ENCODE measurements around the gene AGER.
"Not testable (repeated sequence)": the region's sequence is repeated elsewhere in the genome, so short reads cannot be mapped to it uniquely, and the experiment has no call there.

Gene AGER

DNA sequence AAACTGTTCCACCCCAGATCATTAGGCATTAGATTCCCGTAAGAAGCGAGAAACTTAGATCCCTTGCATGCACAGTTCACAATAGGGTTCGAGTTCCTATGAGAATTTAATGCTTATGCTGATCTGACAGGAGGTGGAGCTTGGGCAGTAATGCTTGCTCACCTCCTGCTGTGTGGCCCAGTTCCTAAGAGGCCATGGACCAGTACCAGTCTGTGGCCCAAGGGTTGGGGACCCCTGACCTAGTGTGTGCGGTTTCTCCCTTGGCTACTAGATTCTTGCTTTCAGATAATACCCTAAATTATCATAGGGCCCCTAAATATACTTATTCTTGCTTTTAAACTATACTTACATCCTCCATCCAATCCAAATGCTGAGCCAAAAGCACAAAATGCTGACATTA lies 10.3 kb upstream of the AGER start:
- H3K4me3 ChIP-seq (ENCODE audit: low read depth, low read length) = no peak overlapping the region
- TF ChIP-seq, protein P1, sequence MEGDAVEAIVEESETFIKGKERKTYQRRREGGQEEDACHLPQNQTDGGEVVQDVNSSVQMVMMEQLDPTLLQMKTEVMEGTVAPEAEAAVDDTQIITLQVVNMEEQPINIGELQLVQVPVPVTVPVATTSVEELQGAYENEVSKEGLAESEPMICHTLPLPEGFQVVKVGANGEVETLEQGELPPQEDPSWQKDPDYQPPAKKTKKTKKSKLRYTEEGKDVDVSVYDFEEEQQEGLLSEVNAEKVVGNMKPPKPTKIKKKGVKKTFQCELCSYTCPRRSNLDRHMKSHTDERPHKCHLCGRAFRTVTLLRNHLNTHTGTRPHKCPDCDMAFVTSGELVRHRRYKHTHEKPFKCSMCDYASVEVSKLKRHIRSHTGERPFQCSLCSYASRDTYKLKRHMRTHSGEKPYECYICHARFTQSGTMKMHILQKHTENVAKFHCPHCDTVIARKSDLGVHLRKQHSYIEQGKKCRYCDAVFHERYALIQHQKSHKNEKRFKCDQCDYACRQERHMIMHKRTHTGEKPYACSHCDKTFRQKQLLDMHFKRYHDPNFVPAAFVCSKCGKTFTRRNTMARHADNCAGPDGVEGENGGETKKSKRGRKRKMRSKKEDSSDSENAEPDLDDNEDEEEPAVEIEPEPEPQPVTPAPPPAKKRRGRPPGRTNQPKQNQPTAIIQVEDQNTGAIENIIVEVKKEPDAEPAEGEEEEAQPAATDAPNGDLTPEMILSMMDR (conservative IDR thresholded peaks at IDR 0.05; ENCODE audit: low read depth, low read length) = no peak
- DNase-seq (ENCODE audit: low read depth) = no peak

DNA sequence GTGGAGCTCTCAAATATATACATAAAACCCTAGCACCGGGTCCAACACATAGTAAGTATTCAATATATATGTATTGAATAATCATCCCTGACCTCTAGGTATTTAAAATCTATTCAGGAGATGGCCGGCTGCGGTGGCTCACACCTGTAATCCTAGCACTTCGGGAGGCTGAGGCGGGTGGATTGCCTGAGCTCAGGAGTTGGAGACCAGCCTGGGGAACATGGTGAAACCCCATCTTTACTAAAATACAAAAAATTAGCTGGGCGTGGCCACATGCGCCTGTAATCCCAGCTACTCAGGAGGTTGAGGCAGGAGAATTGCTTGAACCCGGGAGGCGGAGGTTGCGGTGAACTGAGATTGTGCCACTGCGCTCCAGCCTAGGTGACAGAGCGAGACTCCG lies 9.0 kb upstream of the AGER start:
- not testable (repeated sequence) for DNase-seq (ENCODE audit: low read depth); H3K4me3 ChIP-seq (ENCODE audit: low read depth, low read length)

DNA sequence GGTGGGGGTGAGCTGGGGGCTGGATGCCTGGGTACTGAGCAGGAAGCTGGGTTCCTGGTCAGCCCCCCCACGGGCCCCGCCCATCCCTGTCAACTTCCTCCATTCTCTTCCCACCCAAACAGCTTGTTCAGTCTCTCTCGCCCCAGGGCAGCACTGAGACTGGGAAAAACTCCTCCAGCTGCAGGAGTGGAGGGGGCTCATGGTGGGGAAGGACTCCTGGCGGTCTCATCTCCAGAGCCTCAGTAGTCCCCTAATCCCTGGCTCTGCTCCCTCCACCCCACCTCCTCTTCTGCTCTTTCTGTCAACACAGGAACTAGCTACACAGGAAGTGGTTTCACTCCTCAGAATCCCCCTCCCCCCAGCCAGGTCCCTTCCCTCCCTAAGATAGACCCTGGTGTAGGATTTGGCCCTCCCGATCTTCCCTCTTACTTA lies 8.6 kb upstream of the AGER start, which contains the start of gene GPSM3:
GPSM3 (minus strand) TSS at position 36 of the 432 bp plus-strand sequence. CDS start 130 bp downstream, outside the sequence.
- H3K4me3 ChIP-seq (ENCODE audit: low read depth, low read length) = peak within 1 kb of the TSS; percentile 44
- TF ChIP-seq, protein P1 (conservative IDR thresholded peaks at IDR 0.05; ENCODE audit: low read depth, low read length) = no peak
- DNase-seq (ENCODE audit: low read depth) = peak; percentile 56

DNA sequence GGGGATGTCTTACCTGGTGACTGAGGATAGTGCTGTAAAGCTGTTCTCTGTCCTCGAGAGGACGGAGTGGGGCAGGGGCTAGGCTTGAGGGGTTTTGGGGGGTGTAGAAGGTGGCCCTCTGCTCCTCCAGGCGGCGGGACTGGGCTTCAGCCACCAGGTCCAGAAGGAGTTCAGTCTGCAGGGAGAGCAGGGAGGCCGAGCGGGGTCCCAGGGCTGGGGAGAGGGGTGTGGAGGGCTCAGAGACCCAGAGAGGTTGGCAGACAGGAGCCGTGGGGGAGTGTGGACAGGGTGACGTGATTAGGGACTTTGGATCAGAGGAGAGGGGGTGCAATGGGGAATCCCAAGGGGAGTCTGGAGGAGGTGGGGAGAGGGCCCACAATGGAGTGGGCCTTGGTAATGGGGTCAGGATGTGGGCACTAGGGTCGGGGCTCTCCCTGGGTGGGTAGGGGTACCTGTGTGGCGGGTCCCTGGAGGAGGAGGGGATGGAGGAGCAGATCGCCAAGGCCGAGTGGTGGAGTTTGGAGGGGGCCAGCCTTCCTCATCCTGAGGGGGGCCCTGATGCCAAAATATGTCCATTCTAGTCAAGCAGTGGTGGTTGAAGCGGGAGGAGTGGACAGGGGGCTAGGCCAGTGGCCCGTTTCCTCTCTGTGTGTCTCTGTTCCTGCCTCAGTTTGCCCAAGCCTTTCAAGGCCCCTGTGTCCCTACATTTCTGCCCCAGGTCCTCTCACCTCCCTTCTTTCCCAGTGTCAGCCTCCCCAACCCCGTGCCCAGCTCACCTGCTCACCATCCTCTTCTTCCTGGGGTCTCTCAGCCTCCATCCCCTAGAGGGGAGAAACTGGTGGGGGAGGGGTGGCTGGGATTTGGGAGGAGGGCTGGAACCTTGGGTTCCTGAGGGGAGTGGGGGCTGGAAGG lies 7.9 kb upstream of the AGER start:
- H3K4me3 ChIP-seq (ENCODE audit: low read depth, low read length) = peak overlapping the region; percentile 30
- DNase-seq (ENCODE audit: low read depth) = no peak
- TF ChIP-seq, protein P1 (conservative IDR thresholded peaks at IDR 0.05; ENCODE audit: low read depth, low read length) = no peak

DNA sequence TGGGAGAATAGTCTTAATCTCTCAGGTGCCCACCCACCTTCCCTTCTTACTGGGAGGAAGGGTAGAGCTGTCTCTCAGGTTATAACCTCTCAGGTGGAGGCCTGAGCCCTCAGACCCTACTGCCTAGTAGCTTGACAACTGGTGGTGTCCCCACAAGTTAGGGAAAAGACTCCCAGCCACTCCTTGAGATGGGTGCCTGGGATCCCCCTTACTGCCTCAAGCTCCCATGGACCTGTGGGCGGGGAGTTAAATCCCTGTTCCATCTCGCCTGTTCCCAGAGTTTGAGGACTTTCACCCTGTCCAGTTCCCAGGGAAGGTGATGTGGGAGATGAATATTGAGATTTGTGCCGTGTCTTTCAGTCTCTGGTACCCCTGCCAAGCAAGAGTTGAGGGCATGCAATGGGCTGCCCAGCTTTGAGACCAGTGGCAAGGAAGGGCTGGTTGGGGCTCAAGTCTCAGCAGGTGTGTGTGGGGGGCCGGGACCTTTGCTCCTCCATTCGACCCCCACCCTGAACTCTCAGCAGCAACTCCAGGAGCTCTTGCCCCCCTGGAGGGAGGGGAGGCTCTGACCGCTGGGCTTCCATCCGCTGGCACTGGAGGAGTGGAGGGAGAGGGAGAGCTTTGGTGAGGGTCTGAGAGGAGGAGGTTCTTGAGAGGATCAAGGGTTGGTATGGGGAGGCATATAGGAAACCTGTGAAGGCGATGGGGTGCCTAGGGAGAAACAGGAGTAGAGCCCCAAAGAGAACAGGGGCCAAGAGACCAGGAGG lies 7.0 kb upstream of the AGER start:
- TF ChIP-seq, protein P1 (conservative IDR thresholded peaks at IDR 0.05; ENCODE audit: low read depth, low read length) = no peak
- DNase-seq (ENCODE audit: low read depth) = no peak
- no peak overlapping the region for H3K4me3 ChIP-seq (ENCODE audit: low read depth, low read length)

DNA sequence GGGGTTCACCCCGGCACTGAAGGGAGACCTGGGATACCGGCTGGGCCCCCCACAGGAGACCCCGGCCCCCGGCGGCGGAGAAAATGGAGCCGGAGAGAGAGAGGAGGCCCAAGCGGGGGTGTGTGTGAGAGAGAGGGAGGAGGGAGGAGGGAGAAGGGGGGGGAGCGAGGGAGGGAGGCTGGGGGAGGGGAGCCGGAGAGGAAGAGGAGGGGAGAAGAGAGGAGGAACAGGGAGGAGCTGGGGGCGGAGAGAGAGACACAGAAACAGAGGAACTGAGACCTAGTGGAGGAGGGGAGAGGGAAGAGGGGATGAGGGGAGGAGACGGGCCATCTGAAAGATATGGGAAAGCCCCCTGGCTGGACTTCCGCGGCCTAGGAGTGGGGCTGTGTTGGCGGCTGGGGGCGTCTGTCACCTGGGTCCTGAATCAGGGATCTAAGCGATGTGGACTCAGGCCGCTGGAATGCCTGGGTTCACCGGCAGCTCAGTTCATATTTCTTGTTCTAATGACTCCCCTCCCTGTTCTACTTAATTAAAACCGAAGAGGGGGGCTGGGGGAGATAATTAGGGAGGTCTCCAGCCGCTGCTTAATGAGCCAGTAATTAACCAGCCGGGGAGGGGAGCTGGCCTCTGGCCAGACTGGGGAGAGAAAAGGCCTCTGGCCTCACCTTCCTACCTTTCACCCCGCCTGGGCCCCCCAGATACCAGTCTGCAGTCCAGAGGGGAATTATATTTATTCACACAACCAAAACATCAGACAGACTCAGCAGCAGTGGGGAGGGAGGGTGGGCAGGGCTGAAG lies 6.2 kb upstream of the AGER start, which contains the start of gene PBX2:
PBX2 (minus strand) TSS at position 149 of the 798 bp plus-strand sequence. CDS start 287 bp downstream, outside the sequence.
- TF ChIP-seq, protein P1 (conservative IDR thresholded peaks at IDR 0.05; ENCODE audit: low read depth, low read length) = no peak
- H3K4me3 ChIP-seq (ENCODE audit: low read depth, low read length) = peak within 1 kb of the TSS; percentile 68
- DNase-seq (ENCODE audit: low read depth) = peak; percentile 93

DNA sequence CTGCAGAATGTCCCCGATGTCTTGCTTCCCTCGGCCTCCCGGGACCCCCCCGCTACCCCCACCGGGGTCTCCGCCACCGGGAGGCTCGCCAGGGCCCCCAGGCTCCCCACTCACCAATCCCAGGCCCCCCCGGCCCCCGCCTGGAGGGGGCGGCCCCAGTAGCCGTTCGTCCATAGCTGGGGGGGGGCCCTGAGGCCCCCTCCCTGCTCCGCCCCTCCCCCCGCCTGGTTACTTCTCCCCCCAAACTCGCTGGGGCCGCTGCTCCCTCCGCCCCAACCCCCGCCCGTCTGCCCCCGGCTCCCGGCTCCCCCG lies 5.6 kb upstream of the AGER start:
- DNase-seq (ENCODE audit: low read depth) = no peak
- TF ChIP-seq, protein P1 (conservative IDR thresholded peaks at IDR 0.05; ENCODE audit: low read depth, low read length) = no peak
- peak overlapping the region; percentile 68 for H3K4me3 ChIP-seq (ENCODE audit: low read depth, low read length)

All from choroid plexus epithelial cell (primary cell).